GM12875 (cell line): Measurements from ENCODE around the gene FLVCR2.

Experiments
- H3K4me3 ChIP-seq: one replicate; pipeline ENCODE4 v1.5.1; 2011; ENCODE audit warnings: low read depth, low read length, control low read depth
- TF ChIP-seq, protein P1 (sequence below): IDR thresholded peaks from 2 replicates; pipeline ENCODE4 v1.5.1; 2011; ENCODE audit warnings: low read depth, mild to moderate bottlenecking, control low read depth, inconsistent platforms, low read length, moderate library complexity, borderline replicate concordance; ENCODE audit not compliant: insufficient read depth

The FLVCR2 gene

DNA sequence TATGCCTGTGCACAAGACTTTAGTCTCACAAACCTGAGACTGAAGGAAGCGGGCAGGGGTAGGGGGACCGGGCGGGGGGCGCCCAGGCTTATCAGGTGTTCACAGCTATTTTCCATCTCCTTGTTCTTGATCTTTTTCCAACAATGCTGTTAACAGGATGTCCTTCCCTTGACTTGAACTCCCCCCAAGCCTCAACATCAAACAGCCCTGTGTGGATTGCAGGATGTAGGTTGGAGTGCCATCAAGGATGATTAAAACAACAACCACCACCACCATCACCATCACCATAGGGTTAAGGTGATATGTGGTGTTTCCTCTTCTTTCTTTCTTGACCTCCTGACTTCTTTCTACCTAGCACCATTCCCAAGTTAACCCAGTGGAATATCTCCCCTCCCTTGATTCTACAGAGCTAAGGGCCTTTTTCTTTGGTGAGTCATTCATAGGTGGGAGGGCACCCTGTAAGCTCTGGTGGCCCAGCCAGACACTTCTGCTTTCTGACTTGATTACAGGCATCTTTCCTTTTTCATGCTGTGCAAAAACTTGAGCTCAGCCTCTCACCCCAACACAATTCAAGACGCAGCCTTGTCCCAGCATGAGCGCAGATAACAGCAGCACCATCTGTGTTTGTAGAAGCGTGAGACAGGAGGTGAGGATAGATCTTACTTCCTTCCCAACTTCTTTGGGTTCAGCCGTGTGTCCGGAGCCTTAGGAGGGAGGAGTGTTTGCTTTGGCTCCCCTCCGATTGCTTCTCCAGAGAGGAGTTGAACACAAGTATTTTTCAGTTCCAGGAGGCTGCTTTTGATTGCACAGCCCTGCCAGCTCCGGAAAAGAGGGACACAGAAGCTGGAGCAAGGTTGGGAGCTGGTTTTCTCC, 26.8 kb downstream of the FLVCR2 start:
- H3K4me3 ChIP-seq, result no peak overlapping the region
- TF ChIP-seq, protein P1, sequence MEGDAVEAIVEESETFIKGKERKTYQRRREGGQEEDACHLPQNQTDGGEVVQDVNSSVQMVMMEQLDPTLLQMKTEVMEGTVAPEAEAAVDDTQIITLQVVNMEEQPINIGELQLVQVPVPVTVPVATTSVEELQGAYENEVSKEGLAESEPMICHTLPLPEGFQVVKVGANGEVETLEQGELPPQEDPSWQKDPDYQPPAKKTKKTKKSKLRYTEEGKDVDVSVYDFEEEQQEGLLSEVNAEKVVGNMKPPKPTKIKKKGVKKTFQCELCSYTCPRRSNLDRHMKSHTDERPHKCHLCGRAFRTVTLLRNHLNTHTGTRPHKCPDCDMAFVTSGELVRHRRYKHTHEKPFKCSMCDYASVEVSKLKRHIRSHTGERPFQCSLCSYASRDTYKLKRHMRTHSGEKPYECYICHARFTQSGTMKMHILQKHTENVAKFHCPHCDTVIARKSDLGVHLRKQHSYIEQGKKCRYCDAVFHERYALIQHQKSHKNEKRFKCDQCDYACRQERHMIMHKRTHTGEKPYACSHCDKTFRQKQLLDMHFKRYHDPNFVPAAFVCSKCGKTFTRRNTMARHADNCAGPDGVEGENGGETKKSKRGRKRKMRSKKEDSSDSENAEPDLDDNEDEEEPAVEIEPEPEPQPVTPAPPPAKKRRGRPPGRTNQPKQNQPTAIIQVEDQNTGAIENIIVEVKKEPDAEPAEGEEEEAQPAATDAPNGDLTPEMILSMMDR, result no peak

DNA sequence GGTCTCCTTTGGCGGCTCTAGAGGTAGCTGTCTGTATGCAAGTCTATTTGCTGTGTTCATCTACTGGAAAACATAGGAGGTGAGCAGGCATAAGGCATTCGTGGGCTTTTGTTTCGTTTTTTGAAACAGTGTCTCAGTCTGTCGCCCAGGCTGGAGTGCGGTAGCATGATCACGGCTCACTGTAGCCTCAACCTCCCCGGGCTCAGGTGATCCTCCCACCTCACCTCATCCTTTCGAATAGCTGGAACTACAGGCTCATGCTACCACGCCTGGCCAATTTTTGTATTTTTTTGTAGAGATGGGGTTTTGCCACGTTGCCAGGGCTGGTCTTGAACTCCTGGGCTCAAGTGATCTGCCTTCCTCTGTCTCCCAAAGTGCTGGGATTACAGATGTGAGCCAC, 27.5 kb downstream of the FLVCR2 start:
- TF ChIP-seq, protein P1, result no peak
- no peak overlapping the region for H3K4me3 ChIP-seq

DNA sequence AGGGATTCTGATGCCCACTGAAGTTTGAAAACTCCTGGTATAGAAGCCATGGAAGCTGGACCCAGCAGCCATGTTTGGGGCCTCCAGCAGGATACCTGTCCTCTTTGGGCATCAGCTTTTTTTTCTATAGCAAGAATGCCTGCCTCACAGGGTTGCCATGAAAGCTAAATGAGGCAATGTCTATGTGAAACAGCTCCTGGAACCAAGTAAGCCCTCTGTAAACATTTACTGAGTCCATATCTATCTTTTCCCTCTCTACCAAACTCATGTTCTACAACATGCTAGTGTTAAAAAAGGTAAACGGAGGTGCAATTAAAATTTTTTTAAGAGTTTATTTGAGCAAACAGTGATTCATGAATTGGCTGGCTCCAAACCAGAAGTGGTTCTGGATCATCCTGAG, 28.6 kb downstream of the FLVCR2 start:
- TF ChIP-seq, protein P1, result no peak
- no peak overlapping the region for H3K4me3 ChIP-seq

DNA sequence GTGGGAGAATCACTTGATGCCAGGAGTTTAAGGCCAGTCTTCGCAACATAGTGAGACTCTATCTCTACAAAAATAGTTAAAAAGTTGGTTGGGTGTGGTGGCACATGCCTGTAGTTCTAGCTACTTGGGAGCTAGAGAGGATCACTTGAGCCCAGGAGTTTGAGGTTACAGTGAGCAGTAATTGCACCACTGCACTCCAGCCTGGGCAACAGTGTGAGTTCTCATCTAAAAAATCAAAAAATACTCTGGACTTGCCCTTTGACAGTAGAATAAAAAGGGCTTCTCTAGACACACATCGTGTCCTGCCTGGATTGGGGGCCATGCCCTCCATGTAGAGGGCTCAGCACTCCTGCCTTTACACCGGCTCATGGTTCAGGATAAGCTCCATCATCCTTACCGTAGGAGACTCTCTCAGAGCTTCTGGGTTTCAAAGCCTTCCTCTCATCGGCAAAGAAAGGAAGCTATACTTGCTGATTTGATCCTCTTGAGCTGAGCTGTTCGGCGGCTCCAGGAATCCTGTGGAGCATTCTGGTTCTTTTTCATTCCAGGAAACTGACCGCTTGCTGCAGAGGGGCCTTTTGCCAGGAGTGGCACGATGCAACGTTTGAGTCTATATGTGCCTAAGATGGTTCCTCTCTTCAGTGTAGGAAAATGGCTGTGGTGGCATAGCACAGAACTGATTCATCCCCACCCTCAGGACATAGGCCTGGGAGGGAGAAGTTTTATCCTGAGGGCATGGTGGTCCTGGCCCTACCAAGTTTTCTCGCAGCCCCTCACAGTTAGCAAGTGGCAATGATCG, 29.6 kb downstream of the FLVCR2 start:
- no peak overlapping the region for H3K4me3 ChIP-seq
- TF ChIP-seq, protein P1, result no peak

DNA sequence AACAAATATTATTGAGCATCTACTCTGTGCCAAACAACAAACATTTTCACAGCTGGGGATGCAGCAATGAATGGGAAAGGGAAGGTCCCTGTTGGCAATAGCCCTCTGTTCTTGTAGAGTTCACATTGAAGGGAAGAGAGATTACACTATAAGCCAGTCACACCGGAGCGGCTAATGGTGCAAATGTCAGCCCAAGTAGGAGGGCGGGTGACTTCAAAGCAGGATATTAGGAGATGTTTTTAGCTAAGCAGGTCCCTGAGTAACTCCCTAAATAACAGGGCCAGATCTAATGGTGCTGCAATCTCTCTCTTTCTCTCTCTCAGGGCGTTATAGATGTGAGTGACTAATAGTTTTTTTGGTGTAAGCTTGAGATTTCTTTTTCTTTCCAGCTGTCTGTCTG, 30.7 kb downstream of the FLVCR2 start:
- H3K4me3 ChIP-seq, result no peak overlapping the region
- TF ChIP-seq, protein P1, result no peak

DNA sequence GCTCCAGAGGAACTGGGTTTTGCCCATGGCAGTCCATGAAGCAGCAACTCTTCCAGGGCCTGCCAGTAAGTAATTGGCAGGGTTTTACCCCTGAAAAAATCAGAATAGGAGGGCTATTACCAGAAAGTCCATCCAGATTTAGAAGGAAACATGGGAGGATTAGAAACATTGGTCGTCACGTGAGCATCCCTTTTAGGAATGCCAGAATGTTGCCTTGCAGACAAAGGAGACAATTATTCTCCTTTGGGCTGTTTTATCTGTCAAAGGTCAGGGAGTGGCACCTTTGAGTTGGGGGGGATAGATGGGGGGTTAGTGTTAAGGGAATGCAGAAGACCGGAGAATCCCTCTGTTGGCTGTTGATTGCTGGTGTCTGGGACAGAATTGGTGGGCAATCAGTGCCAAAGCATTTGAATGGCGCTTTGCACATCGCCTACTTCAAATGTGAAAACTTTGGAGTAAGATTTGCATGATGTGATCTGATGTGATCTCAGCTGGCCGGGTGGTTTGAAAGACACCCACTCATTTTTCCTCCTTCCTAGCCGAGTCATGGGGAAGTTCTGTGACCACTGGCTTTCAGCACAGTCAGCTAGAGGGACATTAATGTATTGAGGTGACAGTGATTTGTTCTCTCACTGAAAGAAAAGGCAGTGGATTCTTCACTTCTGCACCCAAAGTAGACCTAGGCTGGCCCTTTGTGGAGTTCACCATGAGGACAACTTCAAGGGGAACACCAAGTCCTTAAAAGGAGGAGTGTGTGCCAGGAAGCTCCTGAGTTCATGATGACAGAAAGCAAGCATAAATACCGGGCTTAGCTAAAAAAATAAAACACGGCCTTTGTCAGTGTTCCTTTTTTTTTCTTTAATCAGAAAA, 31.4 kb downstream of the FLVCR2 start:
- TF ChIP-seq, protein P1, result no peak

More for the DNA sequence above, 31.4 kb downstream of the FLVCR2 start:
- H3K4me3 ChIP-seq, result no peak overlapping the region
